Forelimb muscle (tissue), 1 donor: ENCODE data around the gene ISLR. TPM values are rescaled to one million over a fixed set of nuclear protein-coding genes. Genes with fewer than 3 reads are reported as not detected.

ENCODE experiments used
- DNase-seq: peaks from one replicate; pipeline ENCODE4 v3.0.0-alpha.2; 2013; ENCODE audit warnings: low read depth
- polyA plus RNA-seq: library from polyadenylated mRNA; unstranded; fragments of 120-200 nt; gene quantifications from one replicate; pipeline ENCODE4 v1.2.1, GENCODE V29; 2013; ENCODE audit not compliant: insufficient read length

ISLR gene
- polyA plus RNA-seq, 1 donor: 142 TPM

DNA sequence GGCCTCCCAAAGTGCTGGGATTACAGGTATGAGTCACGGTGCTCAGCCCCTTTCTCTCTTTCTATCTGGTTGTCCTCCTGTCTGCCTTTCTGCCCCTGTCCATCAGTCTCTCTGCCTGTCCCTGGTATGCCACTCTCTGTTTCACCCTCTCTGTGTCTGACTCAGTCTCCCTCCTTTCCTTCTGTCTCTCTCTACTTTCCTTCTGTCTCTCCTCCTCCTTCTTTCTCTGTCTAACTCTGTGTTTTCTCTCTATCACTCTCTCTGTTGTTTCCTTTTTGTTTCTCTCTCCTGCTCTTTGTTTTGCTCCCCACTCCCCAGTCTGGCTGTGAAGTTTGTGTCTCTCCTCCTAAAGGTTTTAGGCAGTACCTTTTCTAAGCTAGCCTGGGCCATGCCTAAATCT, 38.1 kb downstream of the ISLR start:
- DNase-seq: no peak

DNA sequence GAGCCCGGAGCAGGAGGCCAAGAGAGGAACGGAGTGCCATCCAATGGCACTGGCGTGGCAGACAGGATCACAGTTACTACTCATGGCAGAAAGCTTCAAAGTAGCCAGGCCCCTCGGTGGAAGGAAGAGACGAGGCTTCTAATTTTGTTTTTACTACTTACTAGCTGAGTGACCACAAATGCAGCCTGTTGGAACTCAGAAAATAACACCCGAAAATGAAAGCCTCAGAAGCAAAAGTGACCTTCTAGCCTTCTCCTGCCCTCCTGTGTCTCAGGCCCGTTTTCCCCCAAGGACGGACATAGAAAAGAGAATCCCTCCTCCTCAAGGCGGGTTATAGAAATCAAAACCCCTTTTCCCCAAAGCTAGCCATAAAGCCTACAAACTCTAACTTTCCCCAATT, 39.0 kb downstream of the ISLR start:
- no peak for DNase-seq

DNA sequence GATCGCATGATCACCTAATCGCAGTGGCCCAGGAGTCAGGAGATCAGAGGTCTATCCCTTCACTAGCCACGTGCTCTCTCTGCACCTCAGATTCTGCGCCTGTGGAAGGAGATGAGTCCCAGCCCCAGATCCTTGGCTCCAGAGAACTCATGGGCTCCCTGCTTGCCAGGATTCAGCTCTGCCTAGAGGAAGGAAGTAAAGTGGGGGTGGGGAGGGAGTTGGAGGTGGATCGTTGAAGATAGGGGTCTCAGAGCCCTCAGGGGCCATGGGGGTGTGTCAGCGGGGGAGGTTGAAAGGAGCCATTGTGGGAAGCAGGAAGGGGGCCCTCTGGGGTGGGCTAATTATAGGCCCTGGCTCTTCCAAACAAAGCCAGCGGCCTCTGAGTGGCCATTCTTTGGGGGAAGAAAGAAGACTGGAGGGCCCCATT, 40.4 kb downstream of the ISLR start:
- no peak for DNase-seq

DNA sequence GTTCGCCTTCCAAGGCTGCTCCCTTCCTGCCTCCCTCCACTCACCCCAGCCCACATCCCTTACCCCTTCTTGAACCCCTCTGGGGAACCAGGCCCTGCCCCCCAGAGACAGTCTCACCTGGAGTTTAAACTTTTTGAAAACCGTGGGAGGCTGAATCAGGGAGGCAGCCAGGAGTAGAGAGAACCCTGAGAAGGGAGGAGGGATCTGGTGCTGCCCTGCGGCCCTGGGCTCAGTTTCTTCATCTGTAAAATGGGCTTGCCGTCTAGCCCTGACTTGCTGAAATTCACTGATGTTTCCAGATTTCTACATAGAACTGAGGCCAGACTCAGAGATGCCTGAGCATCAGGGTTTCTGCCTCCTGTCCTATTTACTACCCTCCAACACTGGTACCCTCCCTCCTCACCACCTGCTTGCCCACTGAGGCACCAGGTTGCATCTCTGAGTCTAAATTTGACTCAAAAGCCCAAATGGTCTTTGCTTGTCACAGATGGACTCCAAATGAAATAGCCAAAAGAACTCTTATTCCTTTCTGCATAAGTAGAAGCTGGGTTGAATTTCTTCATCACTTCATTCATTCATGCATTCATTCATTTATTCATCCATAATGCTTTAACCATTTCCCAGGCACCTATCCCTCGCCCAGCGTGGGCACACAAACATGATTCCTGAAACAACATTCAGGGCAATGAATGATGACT, 41.0 kb downstream of the ISLR start:
- DNase-seq: no peak

DNA sequence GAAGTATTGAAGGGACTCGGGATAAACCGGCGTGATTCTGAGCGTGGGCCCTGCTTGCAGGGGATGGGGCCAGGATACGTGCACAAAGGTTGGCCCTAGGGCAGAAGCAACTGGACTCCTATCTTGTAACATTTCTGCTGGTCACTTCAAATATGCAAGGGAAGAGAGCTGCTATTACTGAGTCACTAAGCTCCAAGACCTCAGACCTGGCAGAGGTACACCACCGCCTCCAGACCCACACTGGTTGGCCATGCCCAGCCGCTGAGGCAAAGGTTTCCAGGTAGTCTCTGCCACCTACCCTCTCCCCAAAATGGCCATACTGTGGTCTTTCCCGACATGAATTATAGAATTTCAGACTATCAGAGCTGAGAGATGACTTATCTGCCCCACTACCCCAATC, 42.4 kb downstream of the ISLR start:
- no peak for DNase-seq

DNA sequence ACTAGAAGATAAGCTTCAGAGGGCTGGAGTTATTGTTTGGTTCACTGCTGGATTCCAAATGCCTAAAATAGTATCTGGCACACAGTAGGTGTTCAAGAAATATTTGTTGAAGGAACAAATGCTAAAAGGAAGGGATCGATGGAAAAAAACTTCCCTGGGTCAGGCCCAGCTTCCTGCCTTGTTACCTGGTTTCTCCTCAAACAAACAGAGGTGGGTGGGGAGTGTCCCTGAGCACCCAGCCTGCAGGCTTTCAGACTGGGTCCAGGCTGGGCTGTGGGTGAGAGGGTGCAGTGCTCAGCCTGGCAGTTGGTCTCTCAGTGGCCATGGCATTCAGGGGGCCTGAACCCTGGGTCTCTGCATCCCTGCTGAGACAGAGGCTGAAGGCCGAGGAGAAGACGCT, 43.4 kb downstream of the ISLR start:
- DNase-seq: no peak

DNA sequence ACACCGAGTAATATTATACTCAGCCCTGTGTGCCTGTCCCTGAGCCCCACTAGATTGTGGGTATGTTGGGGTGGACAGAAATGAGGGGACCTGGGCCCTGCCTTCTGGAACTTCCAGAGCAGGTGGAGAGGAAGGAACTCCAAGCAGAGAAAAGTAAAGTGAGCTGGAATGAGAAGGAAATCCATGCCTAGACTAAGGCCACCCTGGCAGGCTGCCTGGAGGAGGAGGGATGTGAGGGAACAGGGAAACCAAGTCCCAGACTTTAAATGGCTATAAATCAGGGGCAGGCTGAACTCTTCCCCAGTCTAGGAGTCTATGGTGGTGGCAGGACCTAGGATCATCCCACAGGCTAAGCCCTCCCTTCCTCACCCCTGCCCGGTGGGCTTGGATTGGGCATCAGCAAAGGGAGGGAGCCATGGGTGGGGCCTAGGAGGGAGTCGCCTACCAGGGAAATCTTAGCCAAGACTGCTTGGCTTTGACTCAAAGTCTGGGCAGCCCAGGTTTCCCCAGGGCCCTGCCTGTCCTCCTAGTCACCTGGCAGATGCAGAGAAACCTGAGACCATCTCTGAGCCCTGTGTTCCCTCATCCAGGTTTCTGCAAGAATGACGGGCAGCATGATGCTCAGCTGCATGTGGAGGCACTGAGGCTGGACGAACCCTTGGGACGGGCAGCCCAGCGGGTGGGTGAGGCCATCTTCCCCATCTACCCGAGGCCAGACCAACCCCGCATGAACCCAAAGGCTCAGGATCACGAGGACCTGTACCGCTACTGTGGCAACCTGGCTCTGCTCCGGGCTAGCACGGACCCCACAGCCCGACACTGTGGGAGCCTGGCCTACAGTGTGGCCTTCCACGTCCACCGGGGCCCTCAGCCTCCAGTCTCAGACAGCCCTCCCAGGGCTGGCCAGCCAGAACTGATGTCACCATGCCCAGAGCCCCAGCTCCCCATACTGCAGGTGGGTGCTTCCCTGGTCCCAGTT, 44.7 kb downstream of the ISLR start:
- no peak for DNase-seq

DNA sequence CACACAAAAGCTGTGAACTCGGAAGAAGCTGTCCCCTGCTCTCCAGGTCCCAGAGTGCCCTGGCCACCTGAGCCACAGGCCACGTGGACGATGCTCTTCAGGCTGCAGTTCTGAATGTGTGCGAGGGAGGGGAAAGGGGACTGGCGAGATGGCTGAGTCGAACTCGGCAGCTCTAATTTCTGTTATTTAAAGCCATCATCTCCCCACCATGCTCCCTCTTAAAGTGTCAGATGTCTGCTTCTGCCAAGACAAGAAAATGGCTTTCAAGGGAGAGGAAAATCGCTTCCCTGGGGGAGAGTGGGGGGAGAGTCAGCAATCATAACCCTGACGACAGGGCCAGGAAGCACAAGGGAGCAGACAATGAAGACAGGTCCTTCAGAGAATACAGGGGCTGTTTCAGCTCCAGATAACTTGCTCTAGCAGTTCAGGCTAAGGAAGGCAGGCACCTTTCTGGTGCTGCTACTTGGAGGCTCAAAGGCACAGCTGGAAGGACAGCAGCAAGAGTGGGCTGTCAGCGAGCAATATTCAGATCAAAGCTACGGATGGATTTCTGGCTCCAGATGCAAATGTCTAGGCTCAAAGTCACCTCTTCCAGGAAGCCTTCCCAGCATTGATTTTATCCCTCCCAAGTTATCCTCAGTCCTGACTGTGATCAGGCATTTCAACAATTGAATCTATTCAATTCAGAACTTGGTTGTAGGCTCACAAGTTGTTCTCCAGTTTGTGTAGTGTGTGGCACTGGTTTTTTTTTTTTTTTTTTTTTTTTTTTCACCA, 47.2 kb downstream of the ISLR start:
- DNase-seq: no peak

DNA sequence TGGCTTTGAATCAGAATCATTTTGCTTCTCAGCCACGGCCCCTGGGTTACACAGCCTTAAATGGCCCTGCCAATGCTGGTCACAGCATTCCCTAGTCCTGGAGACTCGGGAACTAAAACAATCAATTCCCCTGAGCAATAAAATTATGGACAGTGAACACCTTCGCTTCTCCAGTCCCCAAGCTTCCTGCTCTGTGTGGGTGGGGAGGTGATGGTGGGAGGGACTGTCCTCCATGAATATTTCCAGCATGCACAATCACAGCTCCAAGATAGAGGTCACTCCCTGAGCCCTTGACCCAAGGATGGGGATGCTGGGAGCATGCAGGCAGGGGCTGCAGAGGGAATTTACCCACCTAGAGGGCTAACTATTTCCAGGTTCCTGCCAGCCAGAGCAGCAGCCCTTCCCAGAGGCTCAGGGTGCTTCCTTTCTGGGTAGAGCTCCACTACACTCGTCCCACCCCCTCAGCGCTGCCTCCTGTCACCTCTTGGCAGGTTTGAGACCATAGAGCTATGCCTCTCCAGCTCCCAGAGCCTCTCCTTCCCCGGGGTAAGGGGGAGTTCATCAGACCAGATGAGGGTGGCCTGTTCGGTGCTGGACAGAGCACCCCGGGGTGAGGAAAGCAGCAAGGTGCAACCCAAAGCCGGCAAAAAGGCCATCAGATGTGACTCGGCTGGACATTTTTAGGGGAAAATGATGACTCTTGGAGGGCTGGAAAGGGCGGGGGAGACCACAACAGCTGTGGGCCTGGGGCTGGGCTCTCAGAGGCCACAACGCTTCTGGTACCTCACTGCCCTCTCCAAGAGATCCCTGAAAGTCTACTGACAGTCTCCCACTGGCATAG, 48.1 kb downstream of the ISLR start:
- DNase-seq: no peak

DNA sequence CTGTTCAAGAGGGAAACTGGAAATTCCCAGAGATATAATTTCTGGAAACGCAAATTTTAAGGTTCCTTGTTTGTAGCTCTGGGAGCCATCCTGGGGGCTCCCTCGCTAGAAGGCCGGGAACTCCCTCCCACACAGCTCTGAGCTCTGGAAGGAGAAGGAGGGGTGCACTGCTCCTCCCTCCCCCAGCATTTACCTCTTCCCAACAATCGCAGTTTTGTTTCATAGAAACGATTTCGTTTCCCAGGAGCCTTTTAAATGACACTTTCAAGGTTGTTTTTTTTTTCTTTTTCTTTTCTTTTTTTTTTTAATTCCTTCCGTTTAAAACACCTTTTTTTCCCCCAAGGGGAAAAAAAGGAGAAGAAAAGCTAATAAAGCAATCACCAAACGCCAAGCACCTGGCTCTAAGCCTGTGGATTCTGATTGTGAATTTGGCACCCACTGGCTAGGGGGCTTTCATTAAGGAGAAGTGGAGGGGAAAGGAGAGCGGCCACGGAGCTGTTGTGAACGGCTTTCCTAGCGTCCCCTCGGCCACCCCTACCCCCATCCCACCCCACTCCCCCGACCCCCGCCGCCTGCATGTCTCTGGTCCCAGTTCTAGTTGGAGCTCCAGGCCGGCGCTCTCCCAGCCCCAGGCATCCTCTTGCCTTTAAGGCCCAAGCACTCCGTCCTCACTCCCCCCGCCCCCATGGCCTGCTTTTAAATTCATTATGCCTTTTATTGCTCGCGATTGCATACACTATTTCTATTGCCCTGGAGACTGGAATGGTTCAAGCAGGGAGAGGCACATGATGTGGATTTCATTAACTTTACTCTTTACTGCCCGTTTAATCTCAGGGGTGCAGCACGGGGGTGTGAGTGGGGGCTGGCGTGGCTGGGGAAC, 49.0 kb downstream of the ISLR start:
- no peak for DNase-seq

DNA sequence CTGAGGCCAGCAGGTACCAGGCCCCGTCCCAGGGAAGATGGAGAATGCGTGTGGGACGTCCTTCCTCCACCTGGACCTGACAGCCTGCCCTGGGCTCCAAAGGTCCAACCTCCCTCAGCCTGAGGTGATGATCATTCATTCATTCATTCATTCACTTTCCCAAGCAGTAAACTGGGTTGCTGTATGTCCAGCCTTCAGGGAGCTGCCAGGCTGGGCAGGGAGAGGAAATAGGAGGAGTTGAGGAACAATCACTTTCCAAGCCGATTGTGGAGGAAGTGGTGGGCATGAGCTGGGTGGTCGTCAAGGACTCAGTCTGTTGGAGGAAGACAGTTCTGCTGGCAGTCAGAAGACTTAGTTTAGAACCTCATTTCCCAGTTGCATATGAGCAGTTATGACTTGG, 52.4 kb downstream of the ISLR start:
- DNase-seq: no peak

Other genes with a start within 250 kb of the ISLR start
- gene LOXL1, start 247.2 kb upstream of the ISLR start, polyA plus RNA-seq: 29.7 TPM
- gene STOML1, start 181.4 kb upstream of the ISLR start, polyA plus RNA-seq: 39.0 TPM
- 32.6 TPM for gene PML, start 179.0 kb upstream of the ISLR start, polyA plus RNA-seq
- 0.53 TPM for gene GOLGA6A, start 91.2 kb upstream of the ISLR start, polyA plus RNA-seq
- 7.3 TPM for gene ISLR2, start 43.1 kb upstream of the ISLR start, polyA plus RNA-seq
- 0.97 TPM for gene STRA6, start 29.1 kb downstream of the ISLR start, polyA plus RNA-seq
- not detected for gene CCDC33, start 62.6 kb downstream of the ISLR start, polyA plus RNA-seq
- gene CYP11A1, start 193.9 kb downstream of the ISLR start, polyA plus RNA-seq: 1.0 TPM